Measurements from ENCODE around the gene FCRL6.

Gene FCRL6

DNA sequence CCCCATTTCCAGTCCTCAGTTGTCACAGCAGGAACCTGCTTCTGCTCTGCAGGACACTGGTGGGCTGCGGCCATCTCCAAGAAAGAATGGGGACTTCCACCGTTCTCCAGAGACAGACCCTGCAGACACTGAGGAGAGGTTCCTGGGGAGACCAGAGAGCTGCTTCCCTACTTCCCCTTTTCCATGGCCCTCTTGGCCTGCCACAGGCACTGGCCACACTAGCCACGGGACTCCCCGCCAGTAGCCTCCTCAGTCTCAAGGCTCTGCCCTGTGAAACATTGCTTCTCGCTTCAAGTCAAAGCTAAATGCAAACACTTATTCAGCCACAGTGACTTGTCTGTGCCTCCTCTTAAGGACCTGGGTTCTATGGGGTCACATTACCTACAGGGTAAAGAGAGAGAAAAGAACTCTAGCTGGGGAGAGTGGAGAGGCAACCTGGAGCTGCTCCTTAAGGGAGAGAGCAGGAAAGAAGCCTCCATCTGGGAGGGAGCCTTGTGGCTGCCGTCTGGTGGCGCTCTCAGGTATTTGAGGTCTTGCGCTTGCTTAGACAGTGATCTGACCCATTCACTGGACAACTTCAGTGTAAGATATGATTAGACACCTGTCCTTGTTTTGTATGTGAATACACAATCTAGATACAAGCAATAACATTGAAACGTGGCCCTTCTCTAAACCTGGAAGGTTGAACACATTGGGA is 19.2 kb downstream of the FCRL6 start:
- Mint-ChIP-seq H3K27ac (no peak overlapping the region), H3K27me3 (ENCODE audit: low read depth) (peaks cover 29% of the 10 kb centered on the region), H3K4me1 (ENCODE audit: low read depth) (peaks cover 15% of the 10 kb centered on the region), H3K4me3 (no peak overlapping the region), H3K36me3 (ENCODE audit: low read depth) (no peaks in the 10 kb centered on the region), H3K9me3 (no peaks in the 10 kb centered on the region)
- DNase-seq (ENCODE audit: low spot score), result no peak

DNA sequence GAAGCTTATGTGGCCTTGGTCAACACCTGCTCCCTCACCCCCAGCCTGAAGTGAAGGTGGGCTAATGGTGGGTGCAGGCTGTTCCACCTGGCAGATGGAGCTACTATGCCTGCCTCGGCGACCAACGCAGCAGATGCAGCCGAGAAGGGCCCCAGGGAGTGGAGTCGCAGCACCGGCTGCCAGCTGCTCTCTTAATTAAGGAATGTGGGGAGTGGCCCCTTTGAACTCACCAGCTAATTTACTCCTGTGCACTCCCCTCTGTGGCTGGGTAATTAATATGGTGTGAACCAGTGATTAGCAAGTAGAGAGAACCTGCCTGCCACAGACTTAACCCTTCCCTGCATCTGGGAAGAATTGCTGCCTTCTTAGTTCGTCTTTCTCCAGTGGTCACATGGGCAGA is 21.2 kb downstream of the FCRL6 start:
- DNase-seq (ENCODE audit: low spot score), result no peak
- Mint-ChIP-seq H3K27ac (no peak overlapping the region), H3K4me1 (ENCODE audit: low read depth) (peaks cover 34% of the 10 kb centered on the region), H3K36me3 (ENCODE audit: low read depth) (peaks cover 2% of the 10 kb centered on the region), H3K9me3 (no peaks in the 10 kb centered on the region), H3K27me3 (ENCODE audit: low read depth) (peaks cover 27% of the 10 kb centered on the region), H3K4me3 (no peak overlapping the region)

DNA sequence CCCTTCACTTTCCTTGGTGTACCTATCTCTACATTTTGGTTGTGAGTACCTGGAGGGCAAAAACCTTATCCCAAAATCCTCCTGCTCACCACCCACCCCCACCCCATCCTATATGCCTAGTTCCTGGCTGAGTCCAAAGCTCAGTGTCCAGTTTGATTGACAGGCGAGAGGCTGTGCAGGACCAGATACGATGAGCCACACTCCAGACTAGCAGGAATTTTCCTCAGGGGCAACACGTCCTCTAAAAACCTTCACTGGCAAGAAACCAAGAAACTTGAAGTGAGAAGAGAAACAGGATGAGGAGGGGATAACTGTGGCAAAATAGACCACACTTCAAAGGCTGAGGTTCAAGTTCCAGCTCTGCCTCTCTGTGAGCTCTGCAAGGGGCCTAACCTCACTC is 23.4 kb downstream of the FCRL6 start:
- Mint-ChIP-seq H3K9me3 (no peaks in the 10 kb centered on the region), H3K36me3 (ENCODE audit: low read depth) (peaks cover 2% of the 10 kb centered on the region), H3K4me1 (ENCODE audit: low read depth) (peaks cover 36% of the 10 kb centered on the region), H3K27me3 (ENCODE audit: low read depth) (peaks cover 20% of the 10 kb centered on the region), H3K27ac (no peak overlapping the region), H3K4me3 (peak overlapping the region; percentile 52)
- no peak for DNase-seq (ENCODE audit: low spot score)

DNA sequence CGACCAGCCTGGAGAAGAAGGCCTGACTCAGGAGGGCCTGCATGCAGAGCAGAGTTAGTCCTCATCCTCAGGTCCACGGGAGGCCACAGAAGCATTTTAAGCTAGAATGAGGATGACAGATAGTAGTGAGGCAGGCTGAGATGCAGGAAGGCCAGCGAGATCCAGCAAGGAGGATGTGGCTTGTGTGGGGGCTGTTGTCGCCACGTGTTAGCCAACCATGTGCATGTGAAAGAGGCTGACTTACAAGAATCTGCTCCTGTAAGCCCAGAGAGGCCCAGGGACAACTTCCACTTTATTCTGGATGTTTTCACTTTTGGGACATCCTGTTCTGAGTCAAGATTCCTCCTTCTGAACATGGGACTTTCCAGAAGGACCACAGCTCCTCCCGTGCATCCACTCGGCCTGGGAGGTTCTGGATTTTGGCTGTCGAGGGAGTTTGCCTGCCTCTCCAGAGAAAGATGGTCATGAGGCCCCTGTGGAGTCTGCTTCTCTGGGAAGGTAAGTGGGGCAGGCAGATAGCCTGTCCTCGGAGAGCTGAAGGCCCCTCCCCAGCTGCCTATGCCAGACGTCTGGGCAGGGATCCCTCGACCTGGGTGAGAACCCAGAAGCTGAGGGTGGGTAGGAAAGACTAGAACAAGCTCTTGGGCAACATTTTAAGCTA is 24.4 kb downstream of the FCRL6 start, which contains the start of gene SLAMF8:
TSS of gene SLAMF8 (plus strand) at position 433 of the 661 bp plus-strand sequence. CDS start at position 459, 26 bp downstream.
- peak within 1 kb of the TSS; percentile 62 for H3K27ac Mint-ChIP-seq
- DNase-seq (ENCODE audit: low spot score), result peak; percentile 57
- H3K36me3 Mint-ChIP-seq (ENCODE audit: low read depth), result peaks cover 2% of the 10 kb centered on the region
- H3K4me3 Mint-ChIP-seq, result peak within 1 kb of the TSS; percentile 52
- no peaks in the 10 kb centered on the region for H3K9me3 Mint-ChIP-seq
- H3K4me1 Mint-ChIP-seq (ENCODE audit: low read depth), result peaks cover 36% of the 10 kb centered on the region
- H3K27me3 Mint-ChIP-seq (ENCODE audit: low read depth), result peaks cover 20% of the 10 kb centered on the region

DNA sequence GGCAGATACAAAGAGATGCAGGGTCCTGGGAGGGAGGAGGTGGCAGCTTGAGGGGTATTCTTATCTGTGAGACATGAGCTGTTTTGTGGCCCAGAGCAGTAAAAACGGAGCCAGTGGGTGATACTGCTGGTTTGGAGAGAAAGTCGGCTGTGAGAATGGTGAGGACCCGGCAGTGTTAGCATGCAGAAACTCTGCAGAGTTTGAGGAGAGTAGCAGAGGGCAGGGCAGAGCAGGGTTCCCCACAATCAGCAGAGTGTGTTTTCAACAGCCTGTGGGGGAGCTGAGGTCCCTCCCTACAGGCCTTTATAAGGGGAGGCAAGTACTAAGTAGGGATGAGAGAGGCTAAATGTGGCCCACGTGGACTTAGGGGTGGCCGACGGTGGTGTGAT is 24.9 kb downstream of the FCRL6 start:
- no peak overlapping the region for H3K27ac Mint-ChIP-seq
- H3K4me3 Mint-ChIP-seq, result peak overlapping the region; percentile 39
- DNase-seq (ENCODE audit: low spot score), result no peak
- H3K4me1 Mint-ChIP-seq (ENCODE audit: low read depth), result peaks cover 36% of the 10 kb centered on the region
- H3K9me3 Mint-ChIP-seq, result no peaks in the 10 kb centered on the region
- peaks cover 18% of the 10 kb centered on the region for H3K27me3 Mint-ChIP-seq (ENCODE audit: low read depth)
- H3K36me3 Mint-ChIP-seq (ENCODE audit: low read depth), result peaks cover 2% of the 10 kb centered on the region

DNA sequence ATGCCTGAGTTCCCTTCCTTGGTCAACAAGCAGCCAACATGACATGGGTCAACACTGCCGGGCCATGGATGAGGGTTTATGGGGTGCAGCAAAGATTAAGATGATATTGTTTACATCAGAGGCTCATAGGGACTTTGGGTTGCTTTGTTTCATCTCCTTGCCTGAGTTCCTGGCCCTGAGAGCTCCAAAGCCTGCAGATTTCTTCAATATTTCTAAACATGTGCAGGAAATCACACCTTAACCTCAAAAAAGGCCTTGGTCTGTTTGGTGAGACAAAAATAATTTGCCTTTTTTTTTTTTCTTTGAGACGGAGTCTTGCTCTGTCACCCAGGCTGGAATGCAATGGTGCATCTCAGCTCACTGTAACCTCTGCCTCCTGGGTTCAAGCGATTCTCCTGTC is 25.4 kb downstream of the FCRL6 start:
- H3K36me3 Mint-ChIP-seq (ENCODE audit: low read depth), result peaks cover 2% of the 10 kb centered on the region
- DNase-seq (ENCODE audit: low spot score), result no peak
- no peaks in the 10 kb centered on the region for H3K9me3 Mint-ChIP-seq
- no peak overlapping the region for H3K27ac Mint-ChIP-seq
- H3K4me1 Mint-ChIP-seq (ENCODE audit: low read depth), result peaks cover 36% of the 10 kb centered on the region
- peak overlapping the region; percentile 19 for H3K4me3 Mint-ChIP-seq
- peaks cover 16% of the 10 kb centered on the region for H3K27me3 Mint-ChIP-seq (ENCODE audit: low read depth)

DNA sequence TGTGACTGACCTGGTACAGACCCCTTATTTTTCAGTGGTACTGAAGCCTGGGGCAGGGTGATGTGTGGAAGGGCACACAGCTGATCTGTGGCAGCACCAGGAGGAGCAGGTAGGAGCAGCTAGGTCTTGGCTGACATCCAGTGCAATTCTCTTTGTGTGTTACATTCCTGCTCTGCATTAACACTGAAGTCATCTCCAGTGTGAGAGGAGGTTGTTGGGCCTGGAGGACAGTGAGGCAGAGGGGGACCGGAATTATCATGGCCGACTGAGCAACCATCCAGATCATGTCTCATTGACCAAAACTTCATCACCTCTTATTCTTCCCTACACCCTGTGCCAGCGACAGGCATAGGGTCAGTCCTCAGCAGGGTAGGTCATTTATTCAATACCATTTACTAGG is 26.0 kb downstream of the FCRL6 start:
- DNase-seq (ENCODE audit: low spot score), result no peak
- peaks cover 36% of the 10 kb centered on the region for H3K4me1 Mint-ChIP-seq (ENCODE audit: low read depth)
- peaks cover 12% of the 10 kb centered on the region for H3K27me3 Mint-ChIP-seq (ENCODE audit: low read depth)
- no peaks in the 10 kb centered on the region for H3K9me3 Mint-ChIP-seq
- H3K27ac Mint-ChIP-seq, result no peak overlapping the region
- no peak overlapping the region for H3K4me3 Mint-ChIP-seq
- H3K36me3 Mint-ChIP-seq (ENCODE audit: low read depth), result peaks cover 2% of the 10 kb centered on the region

DNA sequence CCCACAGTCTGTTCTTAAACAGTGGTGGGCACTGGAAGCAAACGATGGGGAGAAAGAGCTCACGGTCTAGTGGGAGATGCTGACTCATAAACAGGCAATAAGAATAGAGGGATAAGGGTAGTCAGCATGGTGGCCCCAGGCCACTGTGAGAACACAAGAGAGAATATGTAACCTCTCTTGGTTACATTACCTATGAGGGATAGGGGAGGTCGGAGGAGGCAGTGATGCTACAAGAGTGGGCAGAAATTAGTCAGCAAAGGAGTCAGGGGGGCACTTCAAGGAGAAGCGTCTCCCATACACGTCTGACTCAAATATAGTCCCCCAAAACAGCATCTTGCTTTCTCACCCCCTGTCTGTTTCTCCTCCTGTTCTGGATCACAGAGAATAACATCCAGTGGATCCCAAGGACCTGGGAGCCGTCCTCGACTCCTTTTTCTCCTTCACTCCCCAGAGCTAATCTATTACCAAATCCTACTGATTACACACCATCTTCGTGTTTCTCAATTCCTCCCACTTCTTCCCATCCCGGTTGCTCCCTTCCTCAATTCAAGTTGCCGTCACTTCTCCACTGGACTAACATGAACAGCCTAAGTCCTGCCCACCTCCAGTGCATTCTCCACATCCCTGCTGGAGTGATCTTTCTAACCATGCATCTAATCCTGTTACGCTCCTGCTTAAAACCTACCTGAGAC is 26.6 kb downstream of the FCRL6 start:
- no peak overlapping the region for H3K27ac Mint-ChIP-seq
- H3K4me3 Mint-ChIP-seq, result no peak overlapping the region
- H3K9me3 Mint-ChIP-seq, result no peaks in the 10 kb centered on the region
- peaks cover 9% of the 10 kb centered on the region for H3K27me3 Mint-ChIP-seq (ENCODE audit: low read depth)
- peaks cover 2% of the 10 kb centered on the region for H3K36me3 Mint-ChIP-seq (ENCODE audit: low read depth)
- no peak for DNase-seq (ENCODE audit: low spot score)
- H3K4me1 Mint-ChIP-seq (ENCODE audit: low read depth), result peaks cover 36% of the 10 kb centered on the region

DNA sequence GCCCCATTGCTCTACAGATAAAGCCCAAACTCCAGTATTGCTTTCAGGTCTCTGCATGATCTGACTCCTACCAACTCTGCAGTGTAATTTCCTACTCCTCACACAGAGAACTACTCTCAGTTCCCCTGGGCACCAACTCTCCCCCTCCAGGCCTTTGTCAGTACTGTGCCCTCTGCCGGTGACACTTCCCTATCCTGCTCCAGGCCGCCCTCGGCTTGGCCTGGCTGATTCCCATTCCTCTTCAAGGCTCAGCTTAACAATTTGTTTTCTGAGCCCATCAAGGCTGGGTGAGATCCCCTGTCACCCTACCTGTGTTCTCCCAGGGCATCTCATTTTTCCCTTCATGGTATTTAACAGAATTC is 27.1 kb downstream of the FCRL6 start:
- peaks cover 7% of the 10 kb centered on the region for H3K27me3 Mint-ChIP-seq (ENCODE audit: low read depth)
- no peak for DNase-seq (ENCODE audit: low spot score)
- peaks cover 36% of the 10 kb centered on the region for H3K4me1 Mint-ChIP-seq (ENCODE audit: low read depth)
- H3K36me3 Mint-ChIP-seq (ENCODE audit: low read depth), result peaks cover 2% of the 10 kb centered on the region
- no peaks in the 10 kb centered on the region for H3K9me3 Mint-ChIP-seq
- no peak overlapping the region for H3K4me3 Mint-ChIP-seq
- H3K27ac Mint-ChIP-seq, result no peak overlapping the region

DNA sequence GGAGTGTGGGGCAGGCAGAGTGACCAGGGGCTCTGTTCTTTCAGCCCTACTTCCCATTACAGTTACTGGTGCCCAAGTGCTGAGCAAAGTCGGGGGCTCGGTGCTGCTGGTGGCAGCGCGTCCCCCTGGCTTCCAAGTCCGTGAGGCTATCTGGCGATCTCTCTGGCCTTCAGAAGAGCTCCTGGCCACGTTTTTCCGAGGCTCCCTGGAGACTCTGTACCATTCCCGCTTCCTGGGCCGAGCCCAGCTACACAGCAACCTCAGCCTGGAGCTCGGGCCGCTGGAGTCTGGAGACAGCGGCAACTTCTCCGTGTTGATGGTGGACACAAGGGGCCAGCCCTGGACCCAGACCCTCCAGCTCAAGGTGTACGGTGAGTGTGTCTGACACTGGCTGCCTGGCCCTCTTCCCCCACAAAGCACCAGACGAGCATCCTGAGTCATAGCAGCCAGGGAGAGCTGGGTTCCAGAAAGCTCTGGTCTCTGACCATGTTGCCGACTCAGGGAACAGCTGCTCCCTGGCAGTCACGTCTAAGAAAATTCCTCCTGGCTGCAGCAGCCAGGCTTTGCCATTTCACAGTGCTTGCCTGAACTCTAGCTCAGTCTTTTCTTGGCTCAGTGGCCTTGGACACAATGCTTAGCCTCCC is 27.8 kb downstream of the FCRL6 start:
- DNase-seq (ENCODE audit: low spot score), result no peak
- no peak overlapping the region for H3K27ac Mint-ChIP-seq
- peaks cover 33% of the 10 kb centered on the region for H3K4me1 Mint-ChIP-seq (ENCODE audit: low read depth)

DNA sequence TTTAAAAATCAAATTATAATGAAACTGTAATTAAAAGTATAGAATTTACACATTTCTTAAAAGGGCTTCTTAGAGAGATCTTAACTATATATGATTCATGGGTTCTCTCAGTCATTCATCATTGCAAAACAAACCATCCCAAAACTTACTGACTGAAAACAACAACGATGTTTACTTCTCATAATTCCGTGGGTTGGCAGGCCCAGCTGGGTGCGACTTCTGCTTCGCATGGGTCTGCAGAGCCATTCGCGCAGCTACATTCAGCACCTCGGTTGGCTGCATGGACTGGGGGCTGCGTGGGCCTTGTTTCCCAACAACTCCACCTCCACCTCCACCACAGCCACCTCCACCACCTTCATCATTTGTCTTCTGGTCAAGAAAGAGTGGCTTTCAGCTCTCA is 28.6 kb downstream of the FCRL6 start:
- Mint-ChIP-seq H3K27me3 (ENCODE audit: low read depth) (no peaks in the 10 kb centered on the region), H3K27ac (no peak overlapping the region), H3K9me3 (no peaks in the 10 kb centered on the region), H3K4me1 (ENCODE audit: low read depth) (peaks cover 27% of the 10 kb centered on the region), H3K36me3 (ENCODE audit: low read depth) (peaks cover 2% of the 10 kb centered on the region), H3K4me3 (no peak overlapping the region)
- no peak for DNase-seq (ENCODE audit: low spot score)

More for the DNA sequence above, 27.8 kb downstream of the FCRL6 start:
- peaks cover 4% of the 10 kb centered on the region for H3K27me3 Mint-ChIP-seq (ENCODE audit: low read depth)
- H3K36me3 Mint-ChIP-seq (ENCODE audit: low read depth), result peaks cover 2% of the 10 kb centered on the region
- H3K9me3 Mint-ChIP-seq, result no peaks in the 10 kb centered on the region
- no peak overlapping the region for H3K4me3 Mint-ChIP-seq

DNA sequence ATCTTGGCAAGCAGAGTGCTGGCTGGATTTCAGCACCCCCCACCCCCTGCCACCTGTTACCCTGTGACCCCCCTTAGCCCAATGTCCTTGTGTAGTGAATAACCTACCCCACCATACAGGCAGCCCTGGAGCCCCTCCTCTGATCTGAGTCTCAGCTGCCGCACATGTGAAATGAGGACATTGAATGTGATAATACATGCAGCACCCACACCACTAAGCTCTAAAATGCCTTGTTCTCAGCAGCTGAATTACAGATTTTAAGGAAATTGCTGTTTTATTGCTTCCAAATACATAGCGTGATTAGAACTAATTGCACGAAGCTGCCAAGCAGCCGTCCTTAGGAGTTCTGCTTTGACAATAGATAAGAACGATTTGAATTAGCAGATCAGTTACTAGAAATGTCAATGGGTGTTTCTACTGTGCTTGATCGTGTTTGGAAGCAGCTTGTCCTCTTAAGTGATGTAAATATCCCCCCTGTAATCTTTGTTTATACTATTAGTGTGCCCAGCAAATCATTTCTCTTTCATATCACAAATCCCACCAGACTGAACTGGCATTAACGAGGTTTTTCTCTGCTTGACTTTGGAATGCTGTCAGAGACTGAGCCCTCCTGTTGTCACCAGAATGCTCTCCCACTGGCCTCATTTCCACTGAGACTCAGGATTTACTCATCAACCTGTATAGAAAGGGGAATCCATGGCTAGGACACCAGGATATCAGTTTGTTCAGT is 29.4 kb downstream of the FCRL6 start:
- Mint-ChIP-seq H3K9me3 (no peaks in the 10 kb centered on the region), H3K4me1 (ENCODE audit: low read depth) (peaks cover 19% of the 10 kb centered on the region), H3K36me3 (ENCODE audit: low read depth) (peaks cover 2% of the 10 kb centered on the region), H3K27me3 (ENCODE audit: low read depth) (no peaks in the 10 kb centered on the region), H3K4me3 (no peak overlapping the region), H3K27ac (no peak overlapping the region)
- DNase-seq (ENCODE audit: low spot score), result no peak

DNA sequence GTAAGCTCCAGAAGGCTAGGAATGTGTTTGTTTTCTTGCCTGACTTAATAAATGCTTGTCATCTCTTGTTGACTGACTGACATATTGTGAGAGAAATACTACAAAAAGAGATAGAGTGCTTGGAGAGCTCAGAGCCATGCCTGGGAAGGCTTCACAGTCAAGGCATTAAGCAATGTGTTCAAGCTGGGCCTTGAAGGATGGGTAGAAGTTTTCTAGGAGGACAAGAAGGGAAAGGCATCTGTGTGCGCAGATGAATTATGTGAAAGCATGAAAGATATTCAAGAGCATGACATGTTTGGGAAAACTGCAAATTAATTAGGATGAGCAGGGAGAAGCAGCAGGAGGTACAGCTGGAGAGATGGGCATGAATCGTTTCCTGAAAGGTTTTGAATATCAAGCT is 30.1 kb downstream of the FCRL6 start:
- DNase-seq (ENCODE audit: low spot score), result no peak
- Mint-ChIP-seq H3K4me1 (ENCODE audit: low read depth) (peaks cover 12% of the 10 kb centered on the region), H3K27ac (no peak overlapping the region), H3K36me3 (ENCODE audit: low read depth) (no peaks in the 10 kb centered on the region), H3K4me3 (no peak overlapping the region), H3K27me3 (ENCODE audit: low read depth) (no peaks in the 10 kb centered on the region), H3K9me3 (no peaks in the 10 kb centered on the region)
